Endothelial cell of umbilical vein (primary cell): ENCODE data around the gene OR10AD1. TPM values are rescaled to one million over a fixed set of nuclear protein-coding genes. Genes with fewer than 3 reads are reported as not detected.

Source experiments
- BruUV-seq: library from RNA; stranded (reverse); fragments of 400-500 nt; replicated peaks from 2 replicates; lab custom pipeline; 2021; lab: Mats Ljungman, UMichigan
- CTCF ChIA-PET: fragments of 300-600, 350-600 bp; sonication (Branson Sonifier 250); formaldehyde crosslinking; loops from one replicate; lab custom pipeline; 2021; ENCODE audit warnings: antibody characterized with exemption, inconsistent platforms; lab: Charles Lee
- POLR2A ChIA-PET: fragments of 300-600, 350-600 bp; sonication (Branson Sonifier 250); formaldehyde crosslinking; loops from one replicate; lab custom pipeline; 2021; ENCODE audit warnings: antibody characterized with exemption, inconsistent platforms; lab: Charles Lee
- DNase-seq: peaks from one replicate; pipeline ENCODE4 v3.0.0-alpha.2; 2011; ENCODE audit warnings: low read depth, low spot score
- FAIRE-seq: peaks from 2 replicates; lab custom pipeline; 2011; peaks lifted over from hg19 to GRCh38; lab: Jason Lieb, UNC
- H2AFZ ChIP-seq: 2 replicates; pipeline ENCODE4 v1.6.0; 2012; ENCODE audit warnings: low read depth, low read length, control low read depth, inconsistent platforms
- H3K27ac ChIP-seq: 2 replicates; pipeline ENCODE4 v1.5.1; 2011; ENCODE audit warnings: low read depth, mild to moderate bottlenecking, control low read depth, low read length, moderate library complexity; ENCODE audit not compliant: insufficient read depth
- H3K27me3 ChIP-seq, 2 experiments: 2 replicates each; pipeline versions ENCODE4 v1.6.0 to v1.6.1; 2011; ENCODE audit warnings: low read length in 2 of 2, mixed read lengths in 1 of 2; ENCODE audit not compliant: control insufficient read depth in 2 of 2, insufficient read depth in 2 of 2
- H3K36me3 ChIP-seq, 2 experiments: 2 replicates in 1 of 2; 3 replicates in 1 of 2; pipeline ENCODE4 v1.5.1; 2011; ENCODE audit warnings: low read length in 2 of 2, mild to moderate bottlenecking in 1 of 2, moderate library complexity in 1 of 2; ENCODE audit not compliant: control insufficient read depth in 2 of 2, insufficient read depth in 2 of 2; ENCODE audit errors: extremely low read depth in 1 of 2
- H3K4me1 ChIP-seq: 3 replicates; pipeline ENCODE4 v1.5.1; 2011; ENCODE audit warnings: mild to moderate bottlenecking, low read length; ENCODE audit not compliant: control insufficient read depth, insufficient read depth; ENCODE audit errors: extremely low read depth
- H3K4me2 ChIP-seq: 2 replicates; pipeline ENCODE4 v1.6.1; 2011; ENCODE audit warnings: low read length, control low read depth, mixed read lengths; ENCODE audit not compliant: insufficient read depth
- H3K4me3 ChIP-seq, 3 experiments: fragments of 200-600 bp in 1 of 3; sonication (generic), shearing (Covaris generic) in 1 of 3; replicated peaks in 1 of 3; 2 replicates each; pipeline ENCODE4 v1.5.1; 2011 to 2016; ENCODE audit warnings: control low read depth in 3 of 3, low read length in 3 of 3, mild to moderate bottlenecking in 2 of 3, inconsistent platforms in 1 of 3, low read depth in 1 of 3, moderate library complexity in 1 of 3; ENCODE audit not compliant: insufficient read depth in 1 of 3
- H3K79me2 ChIP-seq: 2 replicates; pipeline ENCODE4 v1.6.0; 2012; ENCODE audit warnings: low read length, inconsistent platforms; ENCODE audit not compliant: control insufficient read depth, insufficient read depth
- H3K9ac ChIP-seq: replicated peaks from 2 replicates; pipeline ENCODE3; 2011; ENCODE audit warnings: low read length, control low read depth; ENCODE audit not compliant: insufficient read depth; ENCODE audit errors: extremely low read depth
- H3K9me1 ChIP-seq: replicated peaks from 3 replicates; pipeline ENCODE4 v1.6.0; 2011; ENCODE audit warnings: mild to moderate bottlenecking, low read length; ENCODE audit not compliant: control insufficient read depth, insufficient read depth; ENCODE audit errors: extremely low read depth
- H3K9me3 ChIP-seq: replicated peaks from 2 replicates; pipeline ENCODE4 v1.5.1; 2012; ENCODE audit warnings: low read length, inconsistent platforms; ENCODE audit not compliant: control insufficient read depth, insufficient read depth
- H4K20me1 ChIP-seq: replicated peaks from 2 replicates; pipeline ENCODE3; 2011; ENCODE audit warnings: mild to moderate bottlenecking, low read length; ENCODE audit not compliant: control insufficient read depth, insufficient read depth; ENCODE audit errors: extremely low read depth
- CTCF ChIP-seq, 2 donors: IDR thresholded peaks; 1 replicate in 1 of 2; 2 replicates in 1 of 2; pipeline ENCODE4 v1.5.1; 2011; ENCODE audit warnings: low read length in 2 of 2, mild to moderate bottlenecking in 2 of 2, moderate library complexity in 2 of 2, control low read depth in 1 of 2, inconsistent platforms in 1 of 2, low read depth in 1 of 2; ENCODE audit not compliant: insufficient read depth in 1 of 2; ENCODE audit errors: extremely low read depth in 1 of 2
- EZH2 ChIP-seq: IDR thresholded peaks from 2 replicates; pipeline ENCODE4 v1.6.1; 2012; ENCODE audit warnings: borderline replicate concordance, low read depth, mild to moderate bottlenecking, moderate library complexity, low read length, inconsistent platforms; ENCODE audit not compliant: severe bottlenecking
- FOS ChIP-seq: IDR thresholded peaks from 2 replicates; pipeline ENCODE4 v1.6.1; 2011; ENCODE audit warnings: mild to moderate bottlenecking, low read length, moderate library complexity, borderline replicate concordance; ENCODE audit not compliant: insufficient read depth
- GATA2 ChIP-seq: IDR thresholded peaks from 2 replicates; pipeline ENCODE4 v1.7.0; 2011; ENCODE audit warnings: low read depth, mild to moderate bottlenecking, moderate library complexity, mixed read lengths, low read length; ENCODE audit not compliant: insufficient read length, insufficient read depth
- JUN ChIP-seq: IDR thresholded peaks from 2 replicates; pipeline ENCODE4 v1.6.1; 2011; ENCODE audit warnings: borderline replicate concordance, low read depth; ENCODE audit not compliant: insufficient read length, insufficient read depth
- MAX ChIP-seq: IDR thresholded peaks from 2 replicates; pipeline ENCODE4 v1.6.1; 2011; ENCODE audit not compliant: insufficient read depth, insufficient read length
- MYC ChIP-seq: IDR thresholded peaks from one replicate; pipeline ENCODE4 v1.6.1; 2011; ENCODE audit warnings: mild to moderate bottlenecking, low read depth, low read length
- POLR2A ChIP-seq: IDR thresholded peaks from 2 replicates; pipeline ENCODE4 v1.6.1; 2012; ENCODE audit warnings: low read depth, mild to moderate bottlenecking, control low read depth, low read length
- POLR2AphosphoS5 ChIP-seq: IDR thresholded peaks from 2 replicates; pipeline ENCODE4 v1.6.1; 2012; ENCODE audit warnings: low read depth, mild to moderate bottlenecking, control low read depth, low read length, moderate library complexity; ENCODE audit not compliant: insufficient read depth
- dilution Hi-C: fragments of 300-500 bp; cut with MboI; formaldehyde crosslinking; loops from one replicate; pipeline ENCODE4 v1.15.0; 2019; ENCODE audit warnings: low sequenced_read_pairs; ENCODE audit not compliant: extremely low pct_ligation_motif_present
- intact Hi-C: fragments of 100-400 bp; cut with micrococcal nuclease; formaldehyde crosslinking; loops from one replicate; pipeline ENCODE4 v1.10.0; 2022
- polyA plus RNA-seq, 4 experiments: library from polyadenylated mRNA; depleted of rRNA in 3 of 4; stranded (reverse) in 3 of 4; unstranded in 1 of 4; fragments of >200 nt; gene quantifications; 2 replicates each; pipeline versions ENCODE4 v1.2.1 to v1.2.3, GENCODE V29; 2011 to 2012; ENCODE audit warnings: missing spikeins in 1 of 4
- total RNA-seq: library from RNA; stranded (reverse); gene quantifications from 2 replicates; pipeline ENCODE4 v1.2.3, GENCODE V29; 2021

OR10AD1 gene
- total and polyA plus RNA-seq, 2 donors (not counting 3 experiments of a cell fraction or from before 2014, with no cell fraction given), result not detected

GRCh38 chr12:48160046-48160445 lies 43.0 kb downstream of the OR10AD1 start:
- H3K27ac ChIP-seq, result no peak overlapping the region
- peaks cover 9% of the 10 kb centered on the region for H3K79me2 ChIP-seq
- H3K9me1 ChIP-seq, result no peaks in the 10 kb centered on the region
- no peak overlapping the region for H3K4me2 ChIP-seq
- dilution Hi-C loops, result no loop called here
- H3K9ac ChIP-seq, result no peak overlapping the region
- H3K36me3 ChIP-seq, result no peaks in the 10 kb centered on the region
- BruUV-seq, result no TSS peak
- no peaks in the 10 kb centered on the region for H4K20me1 ChIP-seq
- peaks cover 8 to 20% of the 10 kb centered on the region in 2 experiments for H3K27me3 ChIP-seq
- H3K4me3 ChIP-seq, result no peak overlapping the region
- no peaks in the 10 kb centered on the region for H3K9me3 ChIP-seq
- ChIA-PET POLR2A (no interaction called here), CTCF (interaction anchor here (1.3 to 1.4 kb wide), 2 partner anchors 76 to 295 kb away, joined by 4 to 5 read pairs; no protein-coding TSS in a partner anchor)
- H3K4me1 ChIP-seq, result peaks cover 3% of the 10 kb centered on the region
- DNase-seq, result no peak
- intact Hi-C loops, result loop anchor here (5.0 kb wide), 1 partner anchor 158 kb away; the partner anchor contains the start of gene COL2A1
- H2AFZ ChIP-seq, result no peak overlapping the region
- no peak for TF ChIP-seq JUN
- no peak for TF ChIP-seq POLR2A
- TF ChIP-seq POLR2AphosphoS5, result no peak
- no peak for TF ChIP-seq EZH2
- no peak for TF ChIP-seq CTCF (IDR thresholded peaks at IDR 0.05; ENCODE audit: extremely low read depth in 1 of 2, insufficient read depth in 1 of 2, low read depth in 1 of 2, low read length in 2 of 2)
- TF ChIP-seq GATA2, result no peak
- no peak for TF ChIP-seq MAX
- no peak for TF ChIP-seq MYC
- TF ChIP-seq FOS, result no peak
- no peak for FAIRE-seq
